GM12801 (cell line): Measurements from ENCODE around the gene TBC1D5.

Experiments used
- CTCF ChIP-seq: IDR thresholded peaks from one replicate; pipeline ENCODE4 v1.5.1; 2011; ENCODE audit warnings: control low read depth; ENCODE audit not compliant: insufficient read length; ENCODE audit errors: extremely low read depth

TBC1D5 gene

GRCh38 chr3:17510265-17510664, 232.2 kb downstream of the TBC1D5 start:
- TF ChIP-seq CTCF: no peak

- TF ChIP-seq CTCF: no peak
These were observed 234.2 kb downstream of the TBC1D5 start for GRCh38 chr3:17508180-17508752.

- TF ChIP-seq CTCF: no peak
These were observed 235.0 kb downstream of the TBC1D5 start for GRCh38 chr3:17507480-17507879.

GRCh38 chr3:17505856-17506255, 236.6 kb downstream of the TBC1D5 start:
- no peak for TF ChIP-seq CTCF

GRCh38 chr3:17501745-17502144, 240.7 kb downstream of the TBC1D5 start:
- no peak for TF ChIP-seq CTCF

- no peak for TF ChIP-seq CTCF
These were observed 241.8 kb downstream of the TBC1D5 start for GRCh38 chr3:17500618-17501017.

GRCh38 chr3:17494117-17494809, 248.2 kb downstream of the TBC1D5 start:
- TF ChIP-seq CTCF: no peak

GRCh38 chr3:17491601-17492000, 250.8 kb downstream of the TBC1D5 start:
- TF ChIP-seq CTCF: no peak
